Body of pancreas (tissue), 4 donors: Measurements from ENCODE around the gene ZBTB16.

Source experiments
- POLR2A ChIP-seq, 3 donors: fragments of 450-650 bp; IDR thresholded peaks; one replicate each; pipeline ENCODE4 v1.6.1; 2016; ENCODE audit warnings: antibody characterized with exemption in 3 of 3, mild to moderate bottlenecking in 2 of 3
- TF ChIP-seq, protein P1 (sequence below), 7 experiments: fragments of 450-650 bp in 4 of 7; fragments of 200-600 bp in 3 of 7; sonication (generic) in 3 of 7; IDR thresholded peaks; one replicate each; pipeline ENCODE4 v1.5.1; 2016 to 2019; ENCODE audit warnings: antibody characterized with exemption in 7 of 7

DNA sequence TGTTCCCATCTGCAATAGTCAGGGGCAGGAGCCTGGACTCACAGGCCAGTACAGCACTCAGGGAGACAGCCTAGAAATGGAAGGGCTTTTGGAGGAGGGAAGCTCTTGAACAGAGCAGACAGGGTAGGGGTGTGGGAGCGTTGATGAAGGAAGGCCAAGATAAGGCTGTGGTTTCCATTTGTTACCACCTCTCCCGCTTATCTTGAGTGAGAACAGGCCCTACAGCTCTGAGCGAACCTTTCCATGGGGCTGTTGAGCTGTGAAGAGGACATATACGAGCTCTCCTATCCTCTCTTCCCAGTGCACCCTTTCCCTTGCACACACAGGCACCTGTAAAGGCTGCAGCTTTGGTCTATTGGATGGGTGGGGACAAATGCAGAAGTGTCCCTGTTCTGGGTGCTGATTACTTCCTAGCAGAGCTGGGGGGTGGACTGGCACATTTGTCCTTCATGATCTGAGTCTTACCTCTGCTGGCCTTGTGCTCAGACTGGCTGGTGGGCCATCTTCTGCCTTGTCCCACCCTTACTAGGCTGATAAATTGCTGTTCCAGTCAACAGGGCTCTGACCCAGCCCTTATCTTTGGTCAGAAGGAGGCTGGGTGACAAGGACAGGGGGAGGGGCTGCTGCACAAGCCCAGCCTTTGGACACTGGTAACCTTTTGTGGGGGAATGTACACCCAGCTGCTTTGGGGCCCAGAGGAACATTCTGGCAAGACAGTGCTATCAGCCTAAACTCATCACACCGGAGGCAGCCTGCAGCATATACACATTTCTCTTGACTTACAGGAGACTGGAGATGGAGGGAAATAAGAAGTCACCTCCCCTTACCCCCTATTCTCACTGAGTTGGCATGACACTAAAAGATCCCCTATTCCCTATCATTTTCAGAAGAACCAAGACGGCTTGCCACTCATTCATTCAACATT, 156.6 kb downstream of the ZBTB16 start:
- TF ChIP-seq, protein P1, sequence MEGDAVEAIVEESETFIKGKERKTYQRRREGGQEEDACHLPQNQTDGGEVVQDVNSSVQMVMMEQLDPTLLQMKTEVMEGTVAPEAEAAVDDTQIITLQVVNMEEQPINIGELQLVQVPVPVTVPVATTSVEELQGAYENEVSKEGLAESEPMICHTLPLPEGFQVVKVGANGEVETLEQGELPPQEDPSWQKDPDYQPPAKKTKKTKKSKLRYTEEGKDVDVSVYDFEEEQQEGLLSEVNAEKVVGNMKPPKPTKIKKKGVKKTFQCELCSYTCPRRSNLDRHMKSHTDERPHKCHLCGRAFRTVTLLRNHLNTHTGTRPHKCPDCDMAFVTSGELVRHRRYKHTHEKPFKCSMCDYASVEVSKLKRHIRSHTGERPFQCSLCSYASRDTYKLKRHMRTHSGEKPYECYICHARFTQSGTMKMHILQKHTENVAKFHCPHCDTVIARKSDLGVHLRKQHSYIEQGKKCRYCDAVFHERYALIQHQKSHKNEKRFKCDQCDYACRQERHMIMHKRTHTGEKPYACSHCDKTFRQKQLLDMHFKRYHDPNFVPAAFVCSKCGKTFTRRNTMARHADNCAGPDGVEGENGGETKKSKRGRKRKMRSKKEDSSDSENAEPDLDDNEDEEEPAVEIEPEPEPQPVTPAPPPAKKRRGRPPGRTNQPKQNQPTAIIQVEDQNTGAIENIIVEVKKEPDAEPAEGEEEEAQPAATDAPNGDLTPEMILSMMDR (IDR thresholded peaks at IDR 0.05) = no peak
- TF ChIP-seq POLR2A (IDR thresholded peaks at IDR 0.05) = no peak
